GM18861 (cell line): ENCODE results near the gene MAP2K7.

Experiments used
- ATAC-seq: cut with Tn5 transposase; IDR thresholded peaks from one replicate; pipeline ENCODE4 v1.9.1; 2021; ENCODE audit not compliant: unreplicated experiment

Gene MAP2K7

DNA sequence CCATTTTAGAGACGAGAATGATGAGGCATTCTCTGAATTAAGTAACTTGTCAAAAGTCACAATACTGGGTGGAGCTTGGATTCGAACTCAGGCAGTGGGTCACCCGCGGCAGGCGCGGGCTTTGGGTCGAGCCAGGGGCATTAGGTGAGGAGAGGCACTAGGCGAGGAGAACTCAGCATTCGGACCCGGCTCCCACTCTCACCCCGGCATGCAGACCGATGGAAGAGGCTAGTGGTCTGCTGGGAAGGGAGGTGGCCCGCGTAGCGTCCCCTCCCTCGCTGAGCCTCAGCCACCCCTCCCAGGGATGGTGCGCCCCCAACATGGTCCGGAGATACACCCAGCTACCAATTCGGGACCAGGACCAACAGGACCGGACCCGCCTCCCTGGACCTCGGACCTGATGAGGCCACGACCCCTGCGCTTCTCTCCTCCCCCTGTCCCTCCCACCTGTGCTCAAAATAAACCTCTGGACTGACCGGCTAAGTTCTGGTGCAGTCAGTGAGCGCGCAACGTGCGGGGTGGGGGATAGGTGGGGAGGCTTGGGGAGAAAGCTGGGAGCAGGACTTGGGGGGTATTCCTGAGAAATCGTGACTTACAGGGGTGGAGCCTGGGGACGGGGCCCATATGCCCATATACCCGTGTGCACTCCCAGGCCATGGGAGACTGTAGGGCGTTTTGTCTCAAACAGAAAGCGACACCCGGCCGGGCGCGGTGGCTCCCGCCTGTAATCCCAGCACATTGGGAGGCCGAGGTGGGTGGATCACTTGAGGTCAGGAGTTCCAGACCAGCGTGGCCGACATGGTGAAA lies 15.1 kb downstream of the MAP2K7 start:
- ATAC-seq = no peak

DNA sequence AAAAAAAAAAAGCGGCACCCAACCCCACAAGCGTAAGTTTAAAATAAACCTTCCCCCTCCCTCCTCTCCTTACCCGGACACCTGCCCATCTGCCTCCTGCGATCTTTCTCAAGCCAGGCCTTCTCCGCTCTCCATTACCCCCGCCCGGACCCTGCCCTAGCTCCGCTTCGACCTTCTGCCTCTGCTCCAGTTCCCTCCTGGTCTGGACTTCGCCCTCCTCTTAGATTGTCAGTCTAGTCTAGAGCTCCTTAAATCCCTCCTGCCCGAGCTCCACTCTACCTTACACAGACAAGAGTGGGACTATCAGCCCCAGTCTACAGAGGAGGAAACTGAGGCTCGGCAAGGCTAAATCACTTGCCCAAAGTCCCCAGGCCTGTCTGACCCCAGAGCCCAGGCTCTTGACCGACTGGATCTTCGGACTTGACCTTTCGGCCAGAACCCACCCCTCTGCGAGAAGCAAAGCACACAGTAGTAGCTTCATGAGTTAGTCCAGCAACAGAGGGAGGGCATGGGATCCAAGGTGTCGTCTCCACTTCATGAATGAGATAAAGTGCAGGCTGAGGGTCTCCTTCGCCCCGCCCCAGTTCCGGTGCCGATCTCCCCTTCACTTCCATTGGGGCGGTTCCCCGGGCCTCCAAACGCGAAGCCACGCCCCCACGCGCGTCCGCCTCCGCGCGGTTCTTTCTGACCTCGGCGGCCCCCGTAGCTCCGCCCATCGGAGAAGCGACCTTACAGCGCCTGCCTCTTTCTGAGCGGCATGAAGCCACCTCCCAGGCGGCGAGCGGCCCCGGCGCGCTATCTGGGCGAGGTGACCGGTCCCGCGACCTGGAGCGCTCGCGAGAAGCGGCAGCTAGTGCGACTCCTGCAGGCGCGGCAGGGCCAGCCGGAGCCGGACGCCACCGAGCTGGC lies 16.2 kb downstream of the MAP2K7 start, which contains the start of gene SNAPC2:
TSS of gene SNAPC2 (plus strand) at position 729 of the 909 bp plus-strand sequence. CDS start at position 758, 29 bp downstream.
- ATAC-seq = peak; percentile 54

- ATAC-seq = peak; percentile 26
Observed at GRCh38 chr19:7920519-7921301, 17.0 kb downstream of the MAP2K7 start.

DNA sequence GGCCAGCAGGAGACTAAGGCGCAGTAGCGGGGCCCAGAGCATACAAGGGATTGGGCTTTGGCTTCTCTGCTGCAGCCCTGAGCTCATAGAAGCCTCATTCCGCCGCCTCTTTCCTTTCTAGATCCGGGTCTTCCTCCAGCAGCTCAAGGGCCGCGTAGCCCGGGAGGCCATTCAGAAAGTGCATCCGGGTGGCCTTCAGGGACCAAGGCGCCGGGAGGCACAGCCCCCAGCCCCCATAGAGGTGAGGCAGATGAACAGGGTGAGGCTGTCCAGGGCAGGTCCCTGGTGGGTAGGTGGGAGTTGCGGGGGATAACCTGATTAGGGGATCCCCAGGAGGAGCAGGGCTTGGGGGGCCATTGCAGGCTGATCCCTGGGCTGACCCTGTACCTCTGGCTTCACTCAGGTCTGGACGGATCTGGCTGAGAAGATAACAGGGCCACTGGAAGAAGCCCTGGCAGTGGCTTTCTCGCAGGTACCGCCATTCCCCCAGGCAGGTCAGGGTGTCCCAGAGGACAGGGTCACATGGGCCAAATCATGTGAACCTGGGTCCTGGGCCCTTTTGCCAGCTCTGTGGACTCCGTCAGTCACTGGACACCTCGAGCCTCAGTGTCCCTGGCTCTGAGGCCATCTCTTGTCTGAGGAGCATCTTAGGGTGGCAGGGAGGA lies 17.8 kb downstream of the MAP2K7 start:
- ATAC-seq = no peak

DNA sequence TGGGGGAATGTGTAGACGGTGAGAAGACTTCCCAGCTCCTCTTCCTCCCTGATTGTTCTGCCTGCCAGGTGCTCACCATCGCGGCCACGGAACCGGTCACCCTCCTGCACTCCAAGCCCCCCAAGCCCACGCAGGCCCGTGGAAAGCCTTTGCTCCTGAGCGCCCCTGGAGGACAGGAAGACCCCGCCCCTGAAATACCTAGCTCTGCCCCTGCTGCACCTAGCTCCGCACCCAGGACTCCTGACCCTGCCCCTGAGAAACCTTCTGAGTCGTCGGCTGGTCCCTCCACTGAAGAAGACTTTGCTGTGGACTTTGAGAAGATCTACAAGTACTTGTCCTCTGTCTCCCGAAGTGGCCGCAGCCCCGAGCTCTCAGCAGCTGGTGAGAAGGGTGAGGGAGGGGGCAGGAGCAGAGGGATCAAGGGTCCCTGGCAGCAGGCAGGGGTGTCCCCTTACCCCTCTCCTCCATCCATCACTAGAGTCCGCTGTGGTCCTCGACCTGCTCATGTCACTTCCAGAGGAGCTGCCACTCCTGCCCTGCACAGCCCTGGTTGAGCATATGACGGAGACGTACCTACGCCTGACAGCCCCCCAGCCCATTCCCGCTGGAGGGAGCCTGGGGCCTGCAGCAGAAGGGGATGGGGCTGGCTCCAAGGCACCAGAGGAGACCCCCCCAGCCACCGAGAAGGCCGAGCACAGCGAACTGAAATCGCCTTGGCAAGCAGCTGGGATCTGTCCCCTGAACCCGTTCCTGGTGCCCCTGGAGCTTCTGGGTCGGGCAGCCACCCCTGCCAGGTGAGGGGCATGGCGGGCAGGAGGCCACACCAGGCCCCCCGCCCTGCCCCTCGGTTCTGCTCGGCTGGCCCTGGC lies 18.5 kb downstream of the MAP2K7 start:
- ATAC-seq = no peak

DNA sequence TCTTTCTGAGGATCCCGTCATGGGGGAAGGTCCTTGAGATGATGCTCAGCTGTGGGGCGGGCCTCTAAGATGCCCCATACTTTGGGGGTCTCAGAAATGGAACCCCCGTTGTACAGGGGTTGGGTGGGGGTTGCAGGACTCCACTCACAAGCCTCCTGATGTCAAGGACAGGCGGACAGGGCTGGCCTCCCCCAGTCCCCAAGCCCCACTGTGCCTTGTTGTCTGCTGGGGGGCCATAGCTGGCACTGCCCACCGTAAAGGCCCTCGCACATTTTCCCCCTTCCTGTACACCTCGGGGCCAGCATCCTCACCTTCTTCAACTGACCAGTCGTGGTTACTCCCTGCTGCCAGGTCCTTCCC lies 19.1 kb downstream of the MAP2K7 start:
- no peak for ATAC-seq

DNA sequence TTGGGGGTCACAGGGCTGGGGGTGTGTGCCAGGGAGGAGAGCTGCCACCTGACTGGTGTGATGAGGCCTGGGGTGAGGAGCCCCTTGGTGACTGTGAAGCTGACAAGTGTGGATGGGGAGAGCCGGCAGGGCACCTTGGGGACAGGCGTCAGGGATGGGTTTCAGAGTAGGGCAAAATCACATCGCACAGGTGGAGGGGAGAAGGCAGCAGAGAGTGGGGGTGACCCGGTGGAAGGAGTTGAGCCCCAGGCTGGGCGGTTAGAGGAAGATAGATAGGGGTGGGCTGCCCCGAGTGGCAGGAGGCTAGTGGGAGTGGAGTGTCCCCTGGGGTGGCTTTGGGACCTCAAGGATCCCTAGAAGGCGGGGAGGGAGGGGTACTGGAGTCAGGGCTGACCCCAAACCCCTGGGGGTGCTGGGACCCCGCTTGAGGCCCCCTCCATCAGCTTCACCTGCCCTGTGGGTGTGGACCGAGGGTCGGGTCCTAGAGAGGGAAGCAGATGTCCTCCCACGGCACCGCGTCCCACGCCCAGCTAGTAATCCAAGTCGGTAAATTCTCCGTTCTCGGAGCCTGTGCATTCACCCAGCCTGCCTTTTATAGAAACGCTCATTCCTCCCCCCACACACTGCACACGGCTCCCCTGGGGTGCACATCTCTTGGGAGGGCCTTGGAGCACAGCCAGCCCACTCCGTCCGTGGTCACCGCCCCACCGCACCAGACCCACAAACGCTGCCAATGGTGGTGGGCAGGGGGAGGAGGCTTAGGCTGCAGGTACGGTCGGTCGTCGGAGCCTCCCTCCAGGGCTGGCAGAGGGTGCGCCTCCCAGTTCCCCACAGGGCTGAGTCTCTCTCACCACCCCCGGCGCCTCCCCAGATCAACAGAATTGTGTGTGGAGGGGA lies 19.9 kb downstream of the MAP2K7 start:
- ATAC-seq = no peak

GRCh38 chr19:7924241-7924640 lies 20.6 kb downstream of the MAP2K7 start:
- no peak for ATAC-seq

DNA sequence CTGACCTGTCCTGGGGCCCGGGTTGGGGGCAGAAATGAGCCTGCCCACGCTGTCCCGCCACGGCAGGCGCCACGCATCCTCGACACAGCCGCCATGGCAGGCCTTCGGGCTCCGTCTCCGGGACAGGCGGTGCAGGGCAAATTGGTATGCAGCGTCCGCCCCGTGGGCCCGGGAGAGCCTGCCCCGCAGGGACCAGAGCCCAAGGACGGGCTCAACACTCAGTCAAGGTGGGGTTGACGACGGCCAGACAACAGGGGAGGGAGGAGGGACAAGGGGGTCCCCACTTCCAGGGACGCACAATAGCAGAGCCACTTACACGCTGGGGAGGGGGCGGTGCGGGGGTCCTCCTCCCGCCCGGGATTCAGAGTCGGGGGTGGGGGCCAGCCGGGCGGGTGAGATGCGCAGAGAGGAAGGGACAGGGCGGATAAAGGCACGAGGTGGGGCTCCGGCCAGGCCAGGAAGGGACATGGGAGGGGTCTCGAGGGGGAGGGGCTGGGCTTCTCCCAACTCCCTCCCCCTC lies 21.0 kb downstream of the MAP2K7 start:
- no peak for ATAC-seq

DNA sequence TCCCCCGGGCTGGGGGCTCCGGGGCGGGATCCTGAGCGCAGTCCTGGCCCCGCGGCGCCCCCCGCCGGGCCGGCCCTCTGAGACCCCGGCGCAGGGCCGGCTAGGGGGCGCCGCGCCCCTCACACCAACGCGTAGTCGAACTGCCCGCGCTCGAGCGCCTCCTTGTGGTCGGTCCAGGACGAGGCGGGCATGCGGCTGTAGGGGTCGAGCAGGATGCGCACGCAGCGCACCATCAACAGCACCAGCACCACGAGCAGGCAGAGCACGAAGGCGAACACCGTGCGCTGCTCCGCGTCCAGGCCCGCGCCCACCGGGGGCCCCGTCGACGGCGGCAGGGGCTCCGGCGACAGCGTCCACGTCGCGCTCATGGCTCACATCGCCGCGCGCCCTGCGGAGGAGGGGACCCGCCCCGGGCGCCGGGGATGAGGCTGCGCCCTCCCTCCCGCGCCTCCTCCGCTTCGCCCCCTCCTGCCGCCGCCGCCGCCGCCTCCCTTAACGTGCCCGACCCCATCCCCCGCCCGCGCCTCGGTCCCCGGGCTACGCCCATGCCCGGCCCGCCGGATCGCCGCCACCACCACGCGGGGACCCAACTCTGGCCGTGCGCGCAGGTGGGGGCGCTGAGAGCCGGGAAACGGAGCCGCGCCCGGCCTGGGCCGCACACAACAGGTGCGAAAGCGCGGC lies 21.6 kb downstream of the MAP2K7 start:
- peak; percentile 29 for ATAC-seq

- ATAC-seq = no peak
Observed at GRCh38 chr19:7926021-7926726, 22.5 kb downstream of the MAP2K7 start, which contains the start of gene CTXN1. Gene CTXN1 (minus strand): TSS chr19:7926135. CDS start chr19:7925538, 597 bp downstream.

DNA sequence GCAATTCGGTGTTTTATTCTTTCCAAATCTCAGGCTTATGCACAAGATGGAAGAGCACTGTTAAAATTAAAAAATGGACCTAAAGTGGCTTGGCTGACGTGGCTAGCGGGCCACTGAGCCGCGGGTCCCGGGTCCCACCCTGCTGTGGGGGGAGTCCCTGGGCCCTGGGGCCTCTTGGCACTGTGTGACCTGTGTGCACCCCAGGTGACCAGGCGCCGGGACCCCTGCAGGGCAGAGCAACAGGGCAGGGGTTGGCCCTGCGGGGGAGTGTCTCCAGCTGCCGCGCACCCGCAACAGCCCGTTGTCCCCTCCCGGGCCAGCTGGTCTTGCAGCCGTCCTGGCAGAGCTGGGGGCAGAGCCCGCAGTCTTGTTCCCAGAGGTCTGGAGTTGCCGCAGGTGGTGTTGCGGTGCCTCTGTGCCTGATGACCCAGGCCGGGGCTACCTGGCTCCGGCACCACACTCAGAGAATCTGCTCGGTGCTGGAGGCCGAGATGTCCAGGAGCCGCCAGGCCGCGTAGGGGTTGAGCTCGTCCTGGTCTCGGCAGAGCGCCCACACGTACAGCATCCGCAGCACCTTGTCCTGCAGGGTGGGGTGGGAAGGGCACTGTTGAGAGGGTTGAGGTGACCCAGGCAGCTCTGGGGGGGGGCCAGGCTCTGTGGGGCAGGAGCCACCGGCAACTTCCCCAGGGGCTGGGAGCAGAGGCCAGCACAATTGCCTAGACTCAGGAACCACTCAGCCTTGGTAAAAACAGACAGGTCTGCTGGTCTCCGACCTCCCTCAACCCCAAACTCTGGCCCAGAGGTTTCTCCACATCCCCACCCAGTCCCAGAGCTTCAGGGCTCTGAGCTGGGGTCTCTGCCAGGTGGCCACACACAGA lies 23.3 kb downstream of the MAP2K7 start:
- no peak for ATAC-seq

GRCh38 chr19:7927605-7928333 lies 24.1 kb downstream of the MAP2K7 start:
- ATAC-seq = no peak

DNA sequence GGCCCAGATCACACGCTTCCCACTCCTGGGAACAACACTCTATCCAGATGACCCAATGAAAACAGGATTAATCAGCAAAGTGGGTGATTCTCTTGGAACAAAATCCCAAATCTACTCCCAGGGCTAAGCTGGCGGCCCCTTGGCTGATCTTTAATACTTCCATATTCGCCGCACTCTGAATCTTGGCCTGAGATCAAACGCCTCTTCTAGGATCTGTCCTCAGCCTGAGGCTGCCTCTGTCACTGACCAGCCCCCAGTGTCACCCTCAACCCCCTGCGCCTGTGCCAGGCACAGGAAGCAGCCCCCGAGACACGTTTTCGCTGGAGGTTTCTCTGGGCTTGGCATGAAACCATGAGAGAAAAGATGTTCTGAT lies 24.6 kb downstream of the MAP2K7 start:
- no peak for ATAC-seq
